Endothelial cell of umbilical vein (primary cell): ENCODE data around the gene FAM24A. TPM values are rescaled to one million over a fixed set of nuclear protein-coding genes. Genes with fewer than 3 reads are reported as not detected.

Experiments used
- BruUV-seq: library from RNA; stranded (reverse); fragments of 400-500 nt; replicated peaks from 2 replicates; lab custom pipeline; 2021; lab: Mats Ljungman, UMichigan
- CTCF ChIA-PET: fragments of 300-600, 350-600 bp; sonication (Branson Sonifier 250); formaldehyde crosslinking; loops from one replicate; lab custom pipeline; 2021; ENCODE audit warnings: antibody characterized with exemption, inconsistent platforms; lab: Charles Lee
- POLR2A ChIA-PET: fragments of 300-600, 350-600 bp; sonication (Branson Sonifier 250); formaldehyde crosslinking; loops from one replicate; lab custom pipeline; 2021; ENCODE audit warnings: antibody characterized with exemption, inconsistent platforms; lab: Charles Lee
- DNase-seq: peaks from one replicate; pipeline ENCODE4 v3.0.0-alpha.2; 2011; ENCODE audit warnings: low read depth, low spot score
- FAIRE-seq: peaks from 2 replicates; lab custom pipeline; 2011; peaks lifted over from hg19 to GRCh38; lab: Jason Lieb, UNC
- H2AFZ ChIP-seq: 2 replicates; pipeline ENCODE4 v1.6.0; 2012; ENCODE audit warnings: low read depth, low read length, control low read depth, inconsistent platforms
- H3K27ac ChIP-seq: 2 replicates; pipeline ENCODE4 v1.5.1; 2011; ENCODE audit warnings: low read depth, mild to moderate bottlenecking, control low read depth, low read length, moderate library complexity; ENCODE audit not compliant: insufficient read depth
- H3K27me3 ChIP-seq, 2 experiments: 2 replicates each; pipeline versions ENCODE4 v1.6.0 to v1.6.1; 2011; ENCODE audit warnings: low read length in 2 of 2, mixed read lengths in 1 of 2; ENCODE audit not compliant: control insufficient read depth in 2 of 2, insufficient read depth in 2 of 2
- H3K36me3 ChIP-seq, 2 experiments: 2 replicates in 1 of 2; 3 replicates in 1 of 2; pipeline ENCODE4 v1.5.1; 2011; ENCODE audit warnings: low read length in 2 of 2, mild to moderate bottlenecking in 1 of 2, moderate library complexity in 1 of 2; ENCODE audit not compliant: control insufficient read depth in 2 of 2, insufficient read depth in 2 of 2; ENCODE audit errors: extremely low read depth in 1 of 2
- H3K4me1 ChIP-seq: 3 replicates; pipeline ENCODE4 v1.5.1; 2011; ENCODE audit warnings: mild to moderate bottlenecking, low read length; ENCODE audit not compliant: control insufficient read depth, insufficient read depth; ENCODE audit errors: extremely low read depth
- H3K4me2 ChIP-seq: 2 replicates; pipeline ENCODE4 v1.6.1; 2011; ENCODE audit warnings: low read length, control low read depth, mixed read lengths; ENCODE audit not compliant: insufficient read depth
- H3K4me3 ChIP-seq, 3 experiments: fragments of 200-600 bp in 1 of 3; sonication (generic), shearing (Covaris generic) in 1 of 3; replicated peaks in 1 of 3; 2 replicates each; pipeline ENCODE4 v1.5.1; 2011 to 2016; ENCODE audit warnings: control low read depth in 3 of 3, low read length in 3 of 3, mild to moderate bottlenecking in 2 of 3, inconsistent platforms in 1 of 3, low read depth in 1 of 3, moderate library complexity in 1 of 3; ENCODE audit not compliant: insufficient read depth in 1 of 3
- H3K79me2 ChIP-seq: 2 replicates; pipeline ENCODE4 v1.6.0; 2012; ENCODE audit warnings: low read length, inconsistent platforms; ENCODE audit not compliant: control insufficient read depth, insufficient read depth
- H3K9ac ChIP-seq: replicated peaks from 2 replicates; pipeline ENCODE3; 2011; ENCODE audit warnings: low read length, control low read depth; ENCODE audit not compliant: insufficient read depth; ENCODE audit errors: extremely low read depth
- H3K9me1 ChIP-seq: replicated peaks from 3 replicates; pipeline ENCODE4 v1.6.0; 2011; ENCODE audit warnings: mild to moderate bottlenecking, low read length; ENCODE audit not compliant: control insufficient read depth, insufficient read depth; ENCODE audit errors: extremely low read depth
- H3K9me3 ChIP-seq: replicated peaks from 2 replicates; pipeline ENCODE4 v1.5.1; 2012; ENCODE audit warnings: low read length, inconsistent platforms; ENCODE audit not compliant: control insufficient read depth, insufficient read depth
- H4K20me1 ChIP-seq: replicated peaks from 2 replicates; pipeline ENCODE3; 2011; ENCODE audit warnings: mild to moderate bottlenecking, low read length; ENCODE audit not compliant: control insufficient read depth, insufficient read depth; ENCODE audit errors: extremely low read depth
- CTCF ChIP-seq, 2 donors: IDR thresholded peaks; 1 replicate in 1 of 2; 2 replicates in 1 of 2; pipeline ENCODE4 v1.5.1; 2011; ENCODE audit warnings: low read length in 2 of 2, mild to moderate bottlenecking in 2 of 2, moderate library complexity in 2 of 2, control low read depth in 1 of 2, inconsistent platforms in 1 of 2, low read depth in 1 of 2; ENCODE audit not compliant: insufficient read depth in 1 of 2; ENCODE audit errors: extremely low read depth in 1 of 2
- EZH2 ChIP-seq: IDR thresholded peaks from 2 replicates; pipeline ENCODE4 v1.6.1; 2012; ENCODE audit warnings: borderline replicate concordance, low read depth, mild to moderate bottlenecking, moderate library complexity, low read length, inconsistent platforms; ENCODE audit not compliant: severe bottlenecking
- FOS ChIP-seq: IDR thresholded peaks from 2 replicates; pipeline ENCODE4 v1.6.1; 2011; ENCODE audit warnings: mild to moderate bottlenecking, low read length, moderate library complexity, borderline replicate concordance; ENCODE audit not compliant: insufficient read depth
- GATA2 ChIP-seq: IDR thresholded peaks from 2 replicates; pipeline ENCODE4 v1.7.0; 2011; ENCODE audit warnings: low read depth, mild to moderate bottlenecking, moderate library complexity, mixed read lengths, low read length; ENCODE audit not compliant: insufficient read length, insufficient read depth
- JUN ChIP-seq: IDR thresholded peaks from 2 replicates; pipeline ENCODE4 v1.6.1; 2011; ENCODE audit warnings: borderline replicate concordance, low read depth; ENCODE audit not compliant: insufficient read length, insufficient read depth
- MAX ChIP-seq: IDR thresholded peaks from 2 replicates; pipeline ENCODE4 v1.6.1; 2011; ENCODE audit not compliant: insufficient read depth, insufficient read length
- MYC ChIP-seq: IDR thresholded peaks from one replicate; pipeline ENCODE4 v1.6.1; 2011; ENCODE audit warnings: mild to moderate bottlenecking, low read depth, low read length
- POLR2A ChIP-seq: IDR thresholded peaks from 2 replicates; pipeline ENCODE4 v1.6.1; 2012; ENCODE audit warnings: low read depth, mild to moderate bottlenecking, control low read depth, low read length
- POLR2AphosphoS5 ChIP-seq: IDR thresholded peaks from 2 replicates; pipeline ENCODE4 v1.6.1; 2012; ENCODE audit warnings: low read depth, mild to moderate bottlenecking, control low read depth, low read length, moderate library complexity; ENCODE audit not compliant: insufficient read depth
- dilution Hi-C: fragments of 300-500 bp; cut with MboI; formaldehyde crosslinking; loops from one replicate; pipeline ENCODE4 v1.15.0; 2019; ENCODE audit warnings: low sequenced_read_pairs; ENCODE audit not compliant: extremely low pct_ligation_motif_present
- intact Hi-C: fragments of 100-400 bp; cut with micrococcal nuclease; formaldehyde crosslinking; loops from one replicate; pipeline ENCODE4 v1.10.0; 2022
- polyA plus RNA-seq, 4 experiments: library from polyadenylated mRNA; depleted of rRNA in 3 of 4; stranded (reverse) in 3 of 4; unstranded in 1 of 4; fragments of >200 nt; gene quantifications; 2 replicates each; pipeline versions ENCODE4 v1.2.1 to v1.2.3, GENCODE V29; 2011 to 2012; ENCODE audit warnings: missing spikeins in 1 of 4
- total RNA-seq: library from RNA; stranded (reverse); gene quantifications from 2 replicates; pipeline ENCODE4 v1.2.3, GENCODE V29; 2021

The FAM24A gene
- total and polyA plus RNA-seq, 2 donors (not counting 3 experiments of a cell fraction or from before 2014, with no cell fraction given): not detected

- H3K9me3 ChIP-seq: no peaks in the 10 kb centered on the region
- no TSS peak for BruUV-seq
- dilution Hi-C loops (no loop called here), intact Hi-C loops (no loop called here)
- H3K79me2 ChIP-seq: peaks cover 8% of the 10 kb centered on the region
- ChIA-PET POLR2A (no interaction called here), CTCF (interaction anchor here (1.0 to 1.4 kb wide), 2 partner anchors 9 to 23 kb away, joined by 3 to 7 read pairs; partner anchors contain the start of gene PSTK)
- H3K27me3 ChIP-seq: no peaks in the 10 kb centered on the region
- TF ChIP-seq EZH2 (no peak), CTCF (IDR thresholded peaks at IDR 0.05; ENCODE audit: extremely low read depth in 1 of 2, insufficient read depth in 1 of 2, low read depth in 1 of 2, low read length in 2 of 2) (no peak), MAX (no peak), POLR2A (no peak), MYC (no peak), GATA2 (no peak), JUN (no peak), POLR2AphosphoS5 (no peak), FOS (no peak)
- H3K36me3 ChIP-seq: no peaks in the 10 kb centered on the region
- H3K9ac ChIP-seq: no peak overlapping the region
- no peak for DNase-seq
- no peaks in the 10 kb centered on the region for H4K20me1 ChIP-seq
- H3K27ac ChIP-seq: no peak overlapping the region
- no peak overlapping the region for H2AFZ ChIP-seq
- FAIRE-seq: no peak
- H3K9me1 ChIP-seq: no peaks in the 10 kb centered on the region
- H3K4me2 ChIP-seq: no peak overlapping the region
- peaks cover 10% of the 10 kb centered on the region for H3K4me1 ChIP-seq
- H3K4me3 ChIP-seq: no peak overlapping the region
Observed at GRCh38 chr10:122957474-122957873, 47.1 kb downstream of the FAM24A start.
